ENCODE data around the gene PAK6.

Gene PAK6

GRCh38 chr15:40238532-40239403 is at the start of gene PAK6:
TSS of gene PAK6 (plus strand) at chr15:40239063. CDS start at chr15:40264786, 25,723 bp downstream.
- peak; percentile 45 for DNase-seq

- no peak for DNase-seq
Observed at GRCh38 chr15:40190591-40190990, 48.3 kb upstream of the PAK6 start.

GRCh38 chr15:40192942-40193341 is 45.9 kb upstream of the PAK6 start:
- no peak for DNase-seq

GRCh38 chr15:40197434-40197833 is 41.4 kb upstream of the PAK6 start:
- no peak for DNase-seq

GRCh38 chr15:40198355-40199085 is 40.3 kb upstream of the PAK6 start:
- no peak for DNase-seq

- DNase-seq, result no peak
Observed at GRCh38 chr15:40204100-40204499, 34.8 kb upstream of the PAK6 start.

- DNase-seq, result peak; percentile 55
Observed at GRCh38 chr15:40217166-40217824, 21.6 kb upstream of the PAK6 start.

GRCh38 chr15:40219801-40220200 is 19.1 kb upstream of the PAK6 start:
- DNase-seq, result no peak

GRCh38 chr15:40222131-40222530 is 16.7 kb upstream of the PAK6 start:
- DNase-seq, result no peak

- DNase-seq, result no peak
Observed at GRCh38 chr15:40226736-40227135, 12.1 kb upstream of the PAK6 start.

GRCh38 chr15:40229316-40229715 is 9.5 kb upstream of the PAK6 start:
- DNase-seq, result no peak

GRCh38 chr15:40229956-40230355 is 8.9 kb upstream of the PAK6 start:
- DNase-seq, result no peak

- no peak for DNase-seq
Observed at GRCh38 chr15:40232625-40233070, 6.2 kb upstream of the PAK6 start.

- no peak for DNase-seq
Observed at GRCh38 chr15:40233727-40234577, 4.9 kb upstream of the PAK6 start.

- no peak for DNase-seq
Observed at GRCh38 chr15:40234783-40235182, 4.1 kb upstream of the PAK6 start.

GRCh38 chr15:40235201-40235885 is 3.5 kb upstream of the PAK6 start:
- no peak for DNase-seq

GRCh38 chr15:40239404-40239692 is 485 bp downstream of the PAK6 start:
- DNase-seq, result no peak

GRCh38 chr15:40239693-40240618 is 1.1 kb downstream of the PAK6 start:
- DNase-seq, result no peak

GRCh38 chr15:40240619-40241221 is 1.9 kb downstream of the PAK6 start:
- no peak for DNase-seq
